ENCODE data around the gene GLIS1.

The GLIS1 gene

GRCh38 chr1:53658489-53659230 is 80.3 kb downstream of the GLIS1 start:
- H3K36me3 ChIP-seq (ENCODE audit: control insufficient read depth in 1 of 2, insufficient read depth in 2 of 2, low read depth in 1 of 2, low read length in 2 of 2), result peaks cover 0 to 30% of the 10 kb centered on the region in 2 experiments
- peaks cover 0 to 87% of the 10 kb centered on the region in 2 experiments for H3K27me3 ChIP-seq (ENCODE audit: control insufficient read depth in 1 of 2, insufficient read depth in 1 of 2, low read length in 2 of 2)
- H4K8ac ChIP-seq (ENCODE audit: low read length), result no peak overlapping the region
- H2BK15ac ChIP-seq (ENCODE audit: low read depth, poor library complexity, severe bottlenecking), result no peak overlapping the region
- H3K79me1 ChIP-seq (replicated peaks; ENCODE audit: low read length, poor library complexity, severe bottlenecking), result peaks cover 71% of the 10 kb centered on the region
- no peak overlapping the region for H3K18ac ChIP-seq (ENCODE audit: low read depth in 1 of 2, low read length in 2 of 2)
- no peak overlapping the region for H2BK120ac ChIP-seq (ENCODE audit: low read depth, low read length)
- H3K14ac ChIP-seq (ENCODE audit: low read length in 2 of 2), result no peak overlapping the region
- H2BK5ac ChIP-seq (ENCODE audit: low read depth, low read length, poor library complexity, severe bottlenecking), result no peak overlapping the region
- no peak overlapping the region for H2AFZ ChIP-seq (ENCODE audit: low read depth, low read length)
- H2BK12ac ChIP-seq (ENCODE audit: low read length in 2 of 2), result no peak overlapping the region
- no peak overlapping the region for H4K91ac ChIP-seq (ENCODE audit: low read length)
- H3K23ac ChIP-seq (ENCODE audit: low read length in 2 of 2), result no peak overlapping the region
- peaks cover 34% of the 10 kb centered on the region for H3K4me1 ChIP-seq (ENCODE audit: control insufficient read depth, insufficient read depth, low read depth, low read length)
- no peak overlapping the region for H3K9ac ChIP-seq (ENCODE audit: low read length)
- DNase-seq, result no peak
- H3K4me2 ChIP-seq (ENCODE audit: low read length, poor library complexity, severe bottlenecking), result no peak overlapping the region
- H3K4ac ChIP-seq (ENCODE audit: low read depth in 1 of 2, low read length in 2 of 2), result no peak overlapping the region
- no peak overlapping the region for H3K4me3 ChIP-seq (ENCODE audit: insufficient read depth in 1 of 2, low read depth in 1 of 2, low read length in 2 of 2)
- no peak overlapping the region for H3K27ac ChIP-seq (ENCODE audit: low read length, poor library complexity, severe bottlenecking)
- no peaks in the 10 kb centered on the region for H3K9me3 ChIP-seq (ENCODE audit: control insufficient read depth, low read length)
- WGBS, result 92% methylated on average over 7 of the region's 8 CpGs
- no peak overlapping the region for H2AK5ac ChIP-seq (ENCODE audit: low read length, severe bottlenecking)

DNA sequence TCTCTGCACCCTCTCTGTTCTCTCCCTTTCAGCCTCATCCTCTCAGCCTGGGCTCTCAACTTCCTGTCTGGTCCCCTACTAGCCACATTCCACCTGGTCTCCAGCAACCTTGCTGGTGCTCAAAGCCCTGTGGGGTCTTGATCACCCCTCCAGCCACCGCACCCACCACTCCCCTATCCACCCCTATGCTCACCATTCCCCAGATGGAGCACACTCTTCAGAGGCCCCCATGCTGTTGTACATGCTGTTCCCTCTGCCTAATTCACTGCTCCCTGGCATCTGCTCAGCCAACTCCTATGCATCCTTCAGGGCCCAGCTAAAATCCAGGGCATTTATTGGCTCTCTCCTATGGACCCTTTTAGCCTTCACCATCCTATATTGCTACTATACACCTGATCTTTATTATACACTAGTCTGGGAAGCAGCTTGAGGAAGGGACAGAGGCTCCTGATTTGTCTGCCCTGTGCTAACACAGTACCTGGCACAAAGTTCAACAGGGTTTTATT is 81.0 kb downstream of the GLIS1 start:
- Histone ChIP-seq H3K4me3 (ENCODE audit: insufficient read depth in 1 of 2, low read depth in 1 of 2, low read length in 2 of 2) (no peak overlapping the region), H3K9ac (ENCODE audit: low read length) (no peak overlapping the region), H3K14ac (ENCODE audit: low read length in 2 of 2) (no peak overlapping the region), H2AK5ac (ENCODE audit: low read length, severe bottlenecking) (no peak overlapping the region), H3K4ac (ENCODE audit: low read depth in 1 of 2, low read length in 2 of 2) (no peak overlapping the region), H2BK12ac (ENCODE audit: low read length in 2 of 2) (no peak overlapping the region), H4K91ac (ENCODE audit: low read length) (no peak overlapping the region), H2BK15ac (ENCODE audit: low read depth, poor library complexity, severe bottlenecking) (no peak overlapping the region), H2BK5ac (ENCODE audit: low read depth, low read length, poor library complexity, severe bottlenecking) (no peak overlapping the region), H3K4me1 (ENCODE audit: control insufficient read depth, insufficient read depth, low read depth, low read length) (peaks cover 31% of the 10 kb centered on the region), H3K23ac (ENCODE audit: low read length in 2 of 2) (no peak overlapping the region), H3K4me2 (ENCODE audit: low read length, poor library complexity, severe bottlenecking) (no peak overlapping the region), H3K27me3 (ENCODE audit: control insufficient read depth in 1 of 2, insufficient read depth in 1 of 2, low read length in 2 of 2) (peaks cover 0 to 87% of the 10 kb centered on the region in 2 experiments), H3K27ac (ENCODE audit: low read length, poor library complexity, severe bottlenecking) (no peak overlapping the region), H3K36me3 (ENCODE audit: control insufficient read depth in 1 of 2, insufficient read depth in 2 of 2, low read depth in 1 of 2, low read length in 2 of 2) (peaks cover 0 to 30% of the 10 kb centered on the region in 2 experiments), H3K9me3 (ENCODE audit: control insufficient read depth, low read length) (no peaks in the 10 kb centered on the region), H3K79me1 (replicated peaks; ENCODE audit: low read length, poor library complexity, severe bottlenecking) (peaks cover 71% of the 10 kb centered on the region), H3K18ac (ENCODE audit: low read depth in 1 of 2, low read length in 2 of 2) (no peak overlapping the region), H2BK120ac (ENCODE audit: low read depth, low read length) (no peak overlapping the region), H2AFZ (ENCODE audit: low read depth, low read length) (no peak overlapping the region), H4K8ac (ENCODE audit: low read length) (no peak overlapping the region)
- WGBS, result 98% methylated on average over 1 of the region's 1 CpG
- no peak for DNase-seq

- no peak overlapping the region for H2BK15ac ChIP-seq (ENCODE audit: low read depth, poor library complexity, severe bottlenecking)
- peaks cover 75% of the 10 kb centered on the region for H3K79me1 ChIP-seq (replicated peaks; ENCODE audit: low read length, poor library complexity, severe bottlenecking)
- peaks cover 33% of the 10 kb centered on the region for H3K4me1 ChIP-seq (ENCODE audit: control insufficient read depth, insufficient read depth, low read depth, low read length)
- no peak overlapping the region for H3K23ac ChIP-seq (ENCODE audit: low read length in 2 of 2)
- H3K4me2 ChIP-seq (ENCODE audit: low read length, poor library complexity, severe bottlenecking), result no peak overlapping the region
- peaks cover 0 to 35% of the 10 kb centered on the region in 2 experiments for H3K36me3 ChIP-seq (ENCODE audit: control insufficient read depth in 1 of 2, insufficient read depth in 2 of 2, low read depth in 1 of 2, low read length in 2 of 2)
- no peak overlapping the region for H2BK5ac ChIP-seq (ENCODE audit: low read depth, low read length, poor library complexity, severe bottlenecking)
- no peak overlapping the region for H2AFZ ChIP-seq (ENCODE audit: low read depth, low read length)
- no peak overlapping the region for H3K4me3 ChIP-seq (ENCODE audit: insufficient read depth in 1 of 2, low read depth in 1 of 2, low read length in 2 of 2)
- H2BK12ac ChIP-seq (ENCODE audit: low read length in 2 of 2), result no peak overlapping the region
- H3K27ac ChIP-seq (ENCODE audit: low read length, poor library complexity, severe bottlenecking), result no peak overlapping the region
- no peak overlapping the region for H4K91ac ChIP-seq (ENCODE audit: low read length)
- no peak for DNase-seq
- no peak overlapping the region for H2BK120ac ChIP-seq (ENCODE audit: low read depth, low read length)
- peaks cover 0 to 87% of the 10 kb centered on the region in 2 experiments for H3K27me3 ChIP-seq (ENCODE audit: control insufficient read depth in 1 of 2, insufficient read depth in 1 of 2, low read length in 2 of 2)
- H3K14ac ChIP-seq (ENCODE audit: low read length in 2 of 2), result no peak overlapping the region
- no peak overlapping the region for H3K4ac ChIP-seq (ENCODE audit: low read depth in 1 of 2, low read length in 2 of 2)
- no peaks in the 10 kb centered on the region for H3K9me3 ChIP-seq (ENCODE audit: control insufficient read depth, low read length)
- H4K8ac ChIP-seq (ENCODE audit: low read length), result no peak overlapping the region
- no peak overlapping the region for H3K18ac ChIP-seq (ENCODE audit: low read depth in 1 of 2, low read length in 2 of 2)
- no peak overlapping the region for H3K9ac ChIP-seq (ENCODE audit: low read length)
- WGBS, result 41% methylated on average over 4 of the region's 4 CpGs
- H2AK5ac ChIP-seq (ENCODE audit: low read length, severe bottlenecking), result no peak overlapping the region
These were observed 81.5 kb downstream of the GLIS1 start for GRCh38 chr1:53657531-53657805.

DNA sequence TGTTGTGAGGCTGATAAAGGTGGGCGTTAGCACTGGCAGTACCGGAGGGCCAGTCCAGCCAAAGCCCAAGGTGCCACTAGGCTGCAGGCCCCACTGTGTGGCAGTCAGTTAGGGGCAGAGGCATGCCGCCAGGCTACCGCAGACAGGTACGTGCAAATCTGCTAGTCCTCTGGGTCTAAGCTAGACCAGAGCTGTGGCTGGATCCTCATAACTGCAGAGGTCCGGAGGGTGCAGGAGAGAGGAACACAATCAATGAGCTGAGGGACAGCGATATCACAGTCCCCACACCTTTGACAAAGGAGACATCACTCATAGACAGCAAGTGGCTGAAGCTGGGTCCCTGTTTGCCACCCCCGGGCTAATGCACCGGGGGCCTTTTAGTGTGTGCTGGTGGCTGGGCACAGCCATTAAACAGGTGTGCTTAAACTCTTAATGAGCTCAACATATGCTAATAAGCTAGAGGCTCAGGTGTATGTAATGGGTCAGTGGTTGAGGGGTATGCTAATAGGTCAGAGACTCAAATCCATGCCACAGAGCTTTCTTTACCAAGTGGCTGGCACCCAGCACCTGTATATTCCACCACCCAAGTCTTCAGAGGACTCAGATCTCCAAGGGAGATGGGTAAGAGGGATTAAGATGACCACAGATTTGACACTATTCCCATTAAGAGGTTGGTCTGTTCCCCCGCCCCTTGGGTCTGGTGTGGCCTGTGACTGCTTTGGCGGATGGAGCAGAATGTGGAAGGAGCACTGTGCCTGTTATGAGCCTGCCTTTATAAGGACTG is 82.0 kb downstream of the GLIS1 start:
- Histone ChIP-seq H3K27ac (ENCODE audit: low read length, poor library complexity, severe bottlenecking) (no peak overlapping the region), H3K4ac (ENCODE audit: low read depth in 1 of 2, low read length in 2 of 2) (no peak overlapping the region)
- 86% methylated on average over 10 of the region's 11 CpGs for WGBS

More for the DNA sequence above, 82.0 kb downstream of the GLIS1 start:
- H3K4me3 ChIP-seq (ENCODE audit: insufficient read depth in 1 of 2, low read depth in 1 of 2, low read length in 2 of 2), result no peak overlapping the region
- H4K8ac ChIP-seq (ENCODE audit: low read length), result no peak overlapping the region
- no peak overlapping the region for H2AK5ac ChIP-seq (ENCODE audit: low read length, severe bottlenecking)
- no peak overlapping the region for H3K4me2 ChIP-seq (ENCODE audit: low read length, poor library complexity, severe bottlenecking)
- no peak overlapping the region for H2BK120ac ChIP-seq (ENCODE audit: low read depth, low read length)
- no peak overlapping the region for H3K23ac ChIP-seq (ENCODE audit: low read length in 2 of 2)
- H2BK15ac ChIP-seq (ENCODE audit: low read depth, poor library complexity, severe bottlenecking), result no peak overlapping the region
- H3K14ac ChIP-seq (ENCODE audit: low read length in 2 of 2), result peak overlapping the region in 1 of 2 experiments; percentile 68
- H3K79me1 ChIP-seq (replicated peaks; ENCODE audit: low read length, poor library complexity, severe bottlenecking), result peaks cover 74% of the 10 kb centered on the region
- H2BK5ac ChIP-seq (ENCODE audit: low read depth, low read length, poor library complexity, severe bottlenecking), result no peak overlapping the region
- peaks cover 0 to 39% of the 10 kb centered on the region in 2 experiments for H3K36me3 ChIP-seq (ENCODE audit: control insufficient read depth in 1 of 2, insufficient read depth in 2 of 2, low read depth in 1 of 2, low read length in 2 of 2)
- no peak overlapping the region for H3K18ac ChIP-seq (ENCODE audit: low read depth in 1 of 2, low read length in 2 of 2)
- no peak overlapping the region for H3K9ac ChIP-seq (ENCODE audit: low read length)
- H3K27me3 ChIP-seq (ENCODE audit: control insufficient read depth in 1 of 2, insufficient read depth in 1 of 2, low read length in 2 of 2), result peaks cover 0 to 87% of the 10 kb centered on the region in 2 experiments
- H4K91ac ChIP-seq (ENCODE audit: low read length), result peak overlapping the region; percentile 18
- no peak overlapping the region for H2BK12ac ChIP-seq (ENCODE audit: low read length in 2 of 2)
- no peak overlapping the region for H2AFZ ChIP-seq (ENCODE audit: low read depth, low read length)
- H3K4me1 ChIP-seq (ENCODE audit: control insufficient read depth, insufficient read depth, low read depth, low read length), result peaks cover 33% of the 10 kb centered on the region
- no peak for DNase-seq
- H3K9me3 ChIP-seq (ENCODE audit: control insufficient read depth, low read length), result no peaks in the 10 kb centered on the region
